ENCODE measurements around the gene TRAK1.

The TRAK1 gene

GRCh38 chr3:42067326-42067725, 23.8 kb upstream of the TRAK1 start:
- no peak for DNase-seq (ENCODE audit: low read depth)

- DNase-seq (ENCODE audit: low read depth), result no peak
These were observed 22.7 kb upstream of the TRAK1 start for GRCh38 chr3:42068303-42069088.

GRCh38 chr3:42070089-42070488, 21.1 kb upstream of the TRAK1 start:
- DNase-seq (ENCODE audit: low read depth), result no peak

GRCh38 chr3:42070524-42070923, 20.6 kb upstream of the TRAK1 start:
- DNase-seq (ENCODE audit: low read depth), result no peak

- DNase-seq (ENCODE audit: low read depth), result no peak
These were observed 19.0 kb upstream of the TRAK1 start for GRCh38 chr3:42071904-42072812.

DNA sequence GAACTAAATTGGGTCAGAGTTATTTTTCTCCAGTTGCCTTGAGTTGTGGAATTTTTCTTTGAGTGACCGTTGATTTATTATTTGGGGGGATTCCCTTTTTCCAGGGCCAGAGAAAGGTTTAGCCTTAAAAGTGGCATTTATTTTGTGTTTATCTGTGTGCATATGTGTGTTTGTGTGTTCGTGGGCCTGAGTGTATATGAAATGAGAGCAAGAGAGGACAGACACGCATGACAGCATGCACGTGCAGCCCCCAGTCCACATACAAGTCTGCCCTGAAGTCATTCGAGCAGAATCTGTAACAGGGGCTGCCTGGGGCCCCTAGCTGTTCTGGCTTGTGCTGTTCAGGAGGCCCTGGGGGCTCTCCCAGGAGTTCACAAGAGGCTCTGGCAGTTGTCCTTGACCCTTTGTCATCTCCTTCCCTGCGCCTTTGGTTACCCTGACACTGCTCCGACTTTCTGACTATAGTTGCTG, 18.3 kb upstream of the TRAK1 start:
- DNase-seq (ENCODE audit: low read depth), result no peak

DNA sequence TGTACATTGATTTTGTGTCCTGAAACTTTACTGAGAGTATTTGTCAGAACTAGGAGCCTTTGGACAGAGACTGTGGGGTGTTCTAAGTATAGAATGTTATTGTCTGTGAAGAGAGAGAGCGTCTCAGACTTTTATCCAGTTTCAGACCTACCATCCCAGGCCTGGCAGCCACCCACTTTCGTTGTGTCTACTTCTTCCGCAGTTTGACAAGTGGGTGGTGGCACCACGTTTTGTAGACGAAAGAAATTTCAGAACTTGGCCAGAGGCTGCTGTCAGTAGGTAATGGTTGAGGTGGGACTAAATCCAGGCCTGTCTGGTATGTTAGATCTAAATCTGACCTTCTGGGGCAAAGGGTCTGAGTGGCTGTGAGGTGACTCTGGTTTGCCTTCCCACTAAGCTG, 13.4 kb upstream of the TRAK1 start:
- no peak for DNase-seq (ENCODE audit: low read depth)

DNA sequence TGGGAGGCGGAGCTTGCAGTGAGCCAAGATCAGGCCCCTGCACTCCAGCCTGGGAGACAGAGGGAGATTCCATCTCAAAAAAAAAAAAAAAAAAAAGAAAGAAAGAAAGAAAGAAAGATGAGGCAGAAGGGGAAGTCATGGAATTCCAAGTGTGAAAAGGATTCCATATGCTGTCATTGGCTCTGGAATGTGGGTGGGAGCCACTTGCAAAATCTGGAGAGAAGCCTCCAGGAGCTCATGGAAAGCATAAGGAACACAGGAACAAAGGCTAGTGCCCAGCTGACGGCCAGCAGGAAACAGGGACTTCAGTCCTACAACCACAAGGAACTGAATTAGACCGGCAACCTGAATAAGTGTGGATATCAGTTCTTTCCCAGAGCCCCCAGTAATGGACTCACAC, 12.5 kb upstream of the TRAK1 start:
- no peak for DNase-seq (ENCODE audit: low read depth)

DNA sequence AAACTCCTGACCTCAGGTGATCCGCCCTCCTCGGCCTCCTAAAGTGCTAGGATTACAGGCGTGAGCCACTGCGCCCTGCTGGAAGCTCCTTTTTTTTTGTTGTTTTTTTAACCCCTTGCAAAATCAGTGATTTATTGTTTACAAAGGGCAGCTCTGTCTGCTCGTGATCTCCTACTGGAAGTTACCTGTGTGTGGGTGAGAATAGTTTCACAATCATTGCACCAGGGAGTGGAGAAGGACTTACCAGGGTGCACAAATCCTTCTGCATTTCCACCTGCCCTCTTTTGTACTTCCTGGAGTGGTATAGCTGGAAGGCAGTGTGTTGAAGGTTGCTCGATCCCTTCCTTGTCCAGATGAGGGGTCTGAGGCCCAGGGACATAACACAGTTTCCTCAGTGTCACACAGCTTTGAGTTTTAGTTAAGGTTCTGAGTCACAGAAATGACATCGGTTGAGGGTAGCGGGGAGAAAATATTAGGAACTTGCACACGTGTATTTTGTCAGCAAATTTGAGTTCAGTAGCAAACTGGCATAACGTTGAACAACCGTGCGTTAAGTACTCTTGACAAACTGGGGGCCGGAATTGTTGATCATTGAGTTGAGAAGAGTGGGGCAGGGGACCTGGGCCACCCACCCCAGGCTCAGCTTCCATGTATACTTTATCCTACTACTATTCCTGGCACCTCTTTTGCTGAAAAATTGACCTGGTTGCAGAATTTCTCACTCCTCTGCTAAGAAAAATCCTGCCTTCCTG, 11.3 kb upstream of the TRAK1 start:
- DNase-seq (ENCODE audit: low read depth), result no peak

DNA sequence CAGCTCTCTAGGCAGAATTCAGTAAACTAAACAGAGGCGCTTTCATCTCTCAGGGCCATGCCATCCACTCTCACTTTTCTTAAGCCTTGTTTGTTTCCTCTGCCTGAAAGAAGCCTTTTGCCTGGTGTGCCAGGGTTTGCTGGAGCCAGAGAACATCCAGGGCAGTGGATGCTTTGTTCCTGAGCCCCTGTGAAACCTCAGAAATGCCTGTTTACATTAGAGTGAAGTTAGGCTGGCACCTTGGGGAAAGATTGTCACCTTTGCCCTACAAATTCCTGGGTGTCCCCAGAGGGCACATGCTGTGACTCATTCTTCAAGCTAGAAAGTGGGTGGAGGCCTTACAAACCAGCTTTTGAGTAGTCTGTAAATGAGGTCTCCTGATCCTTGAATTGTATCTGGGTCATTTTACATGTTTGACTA, 10.7 kb upstream of the TRAK1 start:
- DNase-seq (ENCODE audit: low read depth), result no peak

DNA sequence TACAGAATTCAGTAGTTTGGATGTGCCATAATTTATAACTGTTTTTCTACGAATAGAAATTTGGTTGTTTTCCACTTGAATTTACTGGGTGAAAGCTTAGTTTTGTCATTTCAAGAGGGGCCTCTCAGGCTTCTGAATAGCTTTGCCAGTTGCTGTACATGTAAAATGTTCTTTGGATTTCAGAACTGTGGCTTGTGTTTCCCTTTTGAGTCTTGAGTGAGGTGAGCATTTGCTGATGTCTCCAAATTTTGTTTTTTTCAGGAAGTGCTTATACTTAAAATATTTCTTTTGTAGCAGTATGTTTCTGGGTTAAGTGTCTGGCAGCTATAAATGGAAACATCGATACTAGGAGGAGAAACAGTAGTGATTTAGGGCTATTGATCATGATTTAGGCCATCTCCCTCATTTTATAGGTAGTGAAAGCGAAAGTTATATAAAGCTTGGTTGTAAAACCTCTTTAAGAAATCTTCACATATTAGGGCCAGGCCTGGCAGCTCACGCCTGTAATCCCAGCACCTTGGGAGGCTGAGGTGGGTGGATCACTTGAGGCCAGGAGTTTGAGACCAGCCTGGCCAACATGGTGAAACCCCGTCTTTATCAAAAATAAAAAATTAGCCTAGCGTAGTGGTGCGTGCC, 9.2 kb upstream of the TRAK1 start:
- DNase-seq (ENCODE audit: low read depth), result no peak

DNA sequence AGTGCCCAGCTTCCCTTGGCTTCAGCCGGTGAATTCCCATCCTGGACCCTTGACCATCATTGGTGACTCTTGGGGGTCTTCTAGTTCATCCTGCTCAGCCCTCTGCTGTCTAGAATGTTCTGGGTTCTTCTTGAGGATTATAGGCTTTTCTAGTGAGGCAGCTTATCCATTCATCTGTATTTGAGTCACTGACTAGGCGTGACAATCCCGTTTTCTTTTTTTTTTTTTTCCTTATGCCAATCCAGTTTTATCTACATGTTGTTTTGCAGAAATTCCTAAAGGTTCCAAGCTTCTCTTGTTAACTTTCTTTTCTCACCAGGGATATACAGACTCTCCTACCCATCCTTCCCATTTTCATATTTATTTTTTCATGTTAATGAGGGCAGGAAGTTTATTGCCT, 6.6 kb upstream of the TRAK1 start:
- no peak for DNase-seq (ENCODE audit: low read depth)

- DNase-seq (ENCODE audit: low read depth), result no peak
These were observed 5.3 kb upstream of the TRAK1 start for GRCh38 chr3:42085641-42086376.

DNA sequence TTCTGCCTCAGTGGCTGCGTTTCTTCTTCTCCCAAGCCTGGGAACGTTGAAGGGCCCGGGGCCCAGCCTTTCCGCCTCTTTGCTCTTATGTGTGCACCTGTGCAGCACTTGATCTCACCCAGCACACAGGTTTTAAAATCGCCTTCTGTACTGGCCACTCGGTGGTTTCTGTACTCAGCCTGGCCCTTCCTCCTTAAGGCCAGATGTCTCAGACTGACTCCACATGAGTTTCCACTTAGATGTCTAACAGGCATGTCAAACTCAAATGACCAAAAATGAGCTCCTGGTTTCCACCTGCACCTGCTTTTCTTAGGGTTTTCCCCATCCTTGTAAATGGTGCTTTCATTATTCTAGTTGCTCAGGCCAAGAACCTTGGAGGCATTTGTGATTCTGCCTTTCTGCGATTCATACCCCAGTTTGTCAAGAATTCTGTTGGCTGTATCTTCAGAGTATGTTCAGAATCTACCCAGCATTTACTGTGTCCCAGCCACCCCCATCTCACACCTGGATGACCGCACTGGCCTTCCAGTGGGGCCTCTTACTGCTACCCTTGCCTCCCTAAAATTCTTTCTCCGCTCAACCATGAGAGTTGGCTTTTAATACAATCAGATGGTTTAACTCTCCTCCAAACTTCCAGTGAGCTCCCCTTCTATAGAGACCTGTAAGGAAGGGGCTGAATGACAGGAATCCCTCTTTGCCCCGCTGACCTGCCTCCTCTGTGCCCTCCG, 2.2 kb upstream of the TRAK1 start:
- DNase-seq (ENCODE audit: low read depth), result no peak

- no peak for DNase-seq (ENCODE audit: low read depth)
These were observed 849 bp downstream of the TRAK1 start for GRCh38 chr3:42092006-42092405.

- no peak for DNase-seq (ENCODE audit: low read depth)
These were observed 3.0 kb downstream of the TRAK1 start for GRCh38 chr3:42094128-42094527.

GRCh38 chr3:42094691-42095391, 3.7 kb downstream of the TRAK1 start:
- no peak for DNase-seq (ENCODE audit: low read depth)

DNA sequence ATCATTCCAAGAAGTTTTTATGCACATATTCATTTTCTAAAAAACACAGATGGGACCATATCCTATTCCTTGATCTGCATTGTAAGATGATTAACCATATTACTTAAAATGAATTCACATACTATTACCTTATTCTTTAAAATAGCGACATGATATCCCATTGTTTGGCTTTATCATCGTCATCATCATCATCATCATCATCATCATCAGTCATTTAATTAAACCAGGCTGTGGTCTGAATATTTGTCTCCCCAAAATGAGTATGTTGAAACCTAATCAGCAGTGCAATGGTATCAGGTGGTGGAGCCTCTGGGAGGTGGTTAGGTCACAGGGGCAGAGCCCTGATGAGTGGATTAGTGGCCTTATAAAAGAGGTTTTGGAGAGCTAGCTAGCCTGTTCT, 4.4 kb downstream of the TRAK1 start:
- no peak for DNase-seq (ENCODE audit: low read depth)

GRCh38 chr3:42096796-42097565, 5.8 kb downstream of the TRAK1 start:
- no peak for DNase-seq (ENCODE audit: low read depth)
